ENCODE data around the gene ZEB1. TPM values are rescaled to one million over a fixed set of nuclear protein-coding genes. Genes with fewer than 3 reads are reported as not detected.
A peak's percentile ranks its signal among the peaks of the same experiment; 100 is the strongest.

ZEB1 gene
- total and polyA plus RNA-seq, 2 of the 4 experiments (the other 2 are of a cell fraction) = 23.7 to 108 TPM

DNA sequence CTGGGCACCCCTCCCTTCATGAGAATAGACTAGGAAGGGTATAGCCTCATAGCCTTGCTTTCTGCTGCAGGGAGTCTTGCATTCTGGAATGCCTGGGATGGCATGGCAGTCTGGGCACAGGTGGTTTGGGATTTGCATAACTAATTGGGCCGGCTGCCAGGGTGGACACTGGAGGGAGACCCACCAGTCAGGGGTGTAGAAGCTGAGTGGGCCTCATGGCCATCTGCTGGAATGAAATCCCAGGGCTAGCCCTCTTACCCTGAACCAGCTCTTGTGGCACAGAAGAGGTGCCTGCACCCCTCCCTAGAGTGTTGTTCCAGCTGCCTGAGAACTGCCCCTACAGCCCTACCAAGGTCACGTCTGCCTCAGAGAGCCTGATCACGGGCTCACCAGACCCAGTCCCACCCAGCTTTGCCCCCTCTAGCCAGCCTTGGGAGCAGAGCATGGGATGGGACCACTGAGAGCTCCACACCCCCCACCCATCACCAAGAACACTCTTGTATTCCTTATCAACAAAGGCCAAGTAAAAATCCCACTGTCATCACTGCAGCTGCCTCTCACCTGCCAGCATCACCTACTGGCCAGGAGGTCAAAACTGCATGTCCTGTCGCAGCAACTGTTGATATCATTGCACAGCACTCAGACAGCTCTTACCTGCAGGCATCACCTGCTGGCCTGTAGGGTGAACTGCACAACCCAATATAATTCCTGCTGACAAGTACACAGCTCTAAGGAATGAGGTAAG, 148.9 kb downstream of the ZEB1 start:
- Histone ChIP-seq H3K4me2 (ENCODE audit: low read depth, low read length) (no peak overlapping the region), H2AK5ac (ENCODE audit: low read depth, low read length) (no peak overlapping the region), H3K27me3 (ENCODE audit: control insufficient read depth, insufficient read depth, low read length) (no peaks in the 10 kb centered on the region), H2BK120ac (ENCODE audit: low read depth, low read length) (no peak overlapping the region), H4K8ac (ENCODE audit: low read depth in 2 of 2, low read length in 2 of 2) (no peak overlapping the region), H3K9me1 (ENCODE audit: insufficient read depth, low read length) (peaks cover 8% of the 10 kb centered on the region), H4K5ac (ENCODE audit: low read depth, low read length) (no peak overlapping the region), H2BK5ac (ENCODE audit: low read depth, low read length, poor library complexity, severe bottlenecking) (no peak overlapping the region), H2AK9ac (replicated peaks; ENCODE audit: low read depth, low read length, poor library complexity) (peak overlapping the region; percentile 42), H4K91ac (ENCODE audit: insufficient read depth, low read depth, low read length) (no peak overlapping the region), H4K20me1 (ENCODE audit: insufficient read depth, low read length) (peaks cover 10% of the 10 kb centered on the region), H3K79me1 (ENCODE audit: low read depth in 1 of 2, low read length in 2 of 2) (peaks cover 25 to 32% of the 10 kb centered on the region in 2 experiments), H3K18ac (ENCODE audit: low read depth, low read length) (no peak overlapping the region), H3K4me3 (ENCODE audit: insufficient read depth, low read depth, low read length) (no peak overlapping the region), H3K14ac (replicated peaks; ENCODE audit: low read depth, low read length) (no peak overlapping the region), H3K36me3 (ENCODE audit: control insufficient read depth, insufficient read depth, low read length) (peaks cover 25% of the 10 kb centered on the region), H3K4me1 (ENCODE audit: control insufficient read depth, insufficient read depth, low read length) (no peaks in the 10 kb centered on the region), H3K9me3 (ENCODE audit: control insufficient read depth, insufficient read depth, low read length) (peaks cover 14% of the 10 kb centered on the region), H3K56ac (ENCODE audit: extremely low read depth, insufficient read depth, low read length) (no peak overlapping the region), H2BK15ac (ENCODE audit: low read depth, low read length) (no peak overlapping the region), H3K23ac (ENCODE audit: low read depth, low read length) (no peak overlapping the region), H3K27ac (ENCODE audit: insufficient read depth, low read length) (no peak overlapping the region), H3K9ac (ENCODE audit: low read depth, low read length) (no peak overlapping the region), H3K4ac (ENCODE audit: low read depth, low read length) (no peak overlapping the region), H2BK20ac (ENCODE audit: low read depth, low read length) (no peak overlapping the region), H2AFZ (replicated peaks; ENCODE audit: low read length, poor library complexity) (no peak overlapping the region)
- CTCF ChIA-PET = no interaction called here
- 60% methylated on average over 1 of the region's 4 CpGs; no CpG with 5 or more reads in 1 of the 2 experiments for WGBS, 2 experiments (ENCODE audit: extremely low coverage in 2 of 2, insufficient read length in 1 of 2)
- dilution Hi-C loops (cut with HindIII; ENCODE audit: low sequenced_read_pairs, unreplicated experiment) (no loop called here), intact Hi-C loops (cut with micrococcal nuclease) (no loop called here), in situ Hi-C loops (cut with MboI; ENCODE audit: low sequenced_read_pairs) (no loop called here)
- POLR2A ChIA-PET (ENCODE audit: unreplicated experiment) = interaction anchor here (0.6 kb wide), 1 partner anchor 13 kb away, joined by 3 read pairs; no protein-coding TSS in a partner anchor
- ATAC-seq (ENCODE audit: low read depth) = peak; percentile 42; the same call in 1 of the 2 replicates
- no TSS peak for BruUV-seq (replicated peaks)
- DNase-seq = no peak
- no peak for TF ChIP-seq POLR2A (IDR thresholded peaks at IDR 0.05; ENCODE audit: low read depth, low read length)
- TF ChIP-seq, protein P1, sequence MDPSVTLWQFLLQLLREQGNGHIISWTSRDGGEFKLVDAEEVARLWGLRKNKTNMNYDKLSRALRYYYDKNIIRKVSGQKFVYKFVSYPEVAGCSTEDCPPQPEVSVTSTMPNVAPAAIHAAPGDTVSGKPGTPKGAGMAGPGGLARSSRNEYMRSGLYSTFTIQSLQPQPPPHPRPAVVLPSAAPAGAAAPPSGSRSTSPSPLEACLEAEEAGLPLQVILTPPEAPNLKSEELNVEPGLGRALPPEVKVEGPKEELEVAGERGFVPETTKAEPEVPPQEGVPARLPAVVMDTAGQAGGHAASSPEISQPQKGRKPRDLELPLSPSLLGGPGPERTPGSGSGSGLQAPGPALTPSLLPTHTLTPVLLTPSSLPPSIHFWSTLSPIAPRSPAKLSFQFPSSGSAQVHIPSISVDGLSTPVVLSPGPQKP (IDR thresholded peaks at IDR 0.05; ENCODE audit: borderline replicate concordance, low read depth, low read length) = no peak
- no peak for TF ChIP-seq RFX5 (IDR thresholded peaks at IDR 0.05; ENCODE audit: low read depth, low read length)
- TF ChIP-seq, protein P2, sequence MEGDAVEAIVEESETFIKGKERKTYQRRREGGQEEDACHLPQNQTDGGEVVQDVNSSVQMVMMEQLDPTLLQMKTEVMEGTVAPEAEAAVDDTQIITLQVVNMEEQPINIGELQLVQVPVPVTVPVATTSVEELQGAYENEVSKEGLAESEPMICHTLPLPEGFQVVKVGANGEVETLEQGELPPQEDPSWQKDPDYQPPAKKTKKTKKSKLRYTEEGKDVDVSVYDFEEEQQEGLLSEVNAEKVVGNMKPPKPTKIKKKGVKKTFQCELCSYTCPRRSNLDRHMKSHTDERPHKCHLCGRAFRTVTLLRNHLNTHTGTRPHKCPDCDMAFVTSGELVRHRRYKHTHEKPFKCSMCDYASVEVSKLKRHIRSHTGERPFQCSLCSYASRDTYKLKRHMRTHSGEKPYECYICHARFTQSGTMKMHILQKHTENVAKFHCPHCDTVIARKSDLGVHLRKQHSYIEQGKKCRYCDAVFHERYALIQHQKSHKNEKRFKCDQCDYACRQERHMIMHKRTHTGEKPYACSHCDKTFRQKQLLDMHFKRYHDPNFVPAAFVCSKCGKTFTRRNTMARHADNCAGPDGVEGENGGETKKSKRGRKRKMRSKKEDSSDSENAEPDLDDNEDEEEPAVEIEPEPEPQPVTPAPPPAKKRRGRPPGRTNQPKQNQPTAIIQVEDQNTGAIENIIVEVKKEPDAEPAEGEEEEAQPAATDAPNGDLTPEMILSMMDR (conservative IDR thresholded peaks at IDR 0.05; ENCODE audit: low read depth, low read length) = peak; percentile 31; the same call in 1 of the 2 replicates
- TF ChIP-seq BHLHE40 (IDR thresholded peaks at IDR 0.05; ENCODE audit: low read depth, low read length) = no peak
- TF ChIP-seq MXI1 (IDR thresholded peaks at IDR 0.05; ENCODE audit: borderline replicate concordance, low read depth, low read length) = no peak
- TF ChIP-seq RAD21 (IDR thresholded peaks at IDR 0.05; ENCODE audit: low read length) = peak; percentile 38
- TF ChIP-seq, protein P3, sequence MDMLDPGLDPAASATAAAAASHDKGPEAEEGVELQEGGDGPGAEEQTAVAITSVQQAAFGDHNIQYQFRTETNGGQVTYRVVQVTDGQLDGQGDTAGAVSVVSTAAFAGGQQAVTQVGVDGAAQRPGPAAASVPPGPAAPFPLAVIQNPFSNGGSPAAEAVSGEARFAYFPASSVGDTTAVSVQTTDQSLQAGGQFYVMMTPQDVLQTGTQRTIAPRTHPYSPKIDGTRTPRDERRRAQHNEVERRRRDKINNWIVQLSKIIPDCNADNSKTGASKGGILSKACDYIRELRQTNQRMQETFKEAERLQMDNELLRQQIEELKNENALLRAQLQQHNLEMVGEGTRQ (IDR thresholded peaks at IDR 0.05; ENCODE audit: low read depth, low read length) = no peak
- no peak for TF ChIP-seq RCOR1 (IDR thresholded peaks at IDR 0.05; ENCODE audit: insufficient replicate concordance, low read length)
- no peak for TF ChIP-seq CEBPB (IDR thresholded peaks at IDR 0.05; ENCODE audit: low read depth, low read length)
- TF ChIP-seq FOS (IDR thresholded peaks at IDR 0.05; ENCODE audit: low read depth, low read length) = no peak
- no peak for TF ChIP-seq MAFK (IDR thresholded peaks at IDR 0.05; ENCODE audit: low read depth, low read length)
- TF ChIP-seq SMC3 (IDR thresholded peaks at IDR 0.05; ENCODE audit: low read depth, low read length) = 0 out of 2 replicates have a peak, but pooled peaks have one; percentile 16
- no peak for TF ChIP-seq MAZ (IDR thresholded peaks at IDR 0.05; ENCODE audit: borderline replicate concordance, low read depth, low read length)
- TF ChIP-seq CHD1 (IDR thresholded peaks at IDR 0.05; ENCODE audit: low read depth, low read length) = no peak
